Measurements from ENCODE around the gene ZBTB7C. TPM values are rescaled to one million over a fixed set of nuclear protein-coding genes. Genes with fewer than 3 reads are reported as not detected.

Gene ZBTB7C
- total and polyA plus RNA-seq, 2 of the 8 experiments (the other 6 are each of a cell fraction or from before 2014, with no cell fraction given), result 0.15 to 0.45 TPM

- no peak overlapping the region for H2BK12ac ChIP-seq (ENCODE audit: low read depth, low read length)
- H4K20me1 ChIP-seq (replicated peaks in 1 of 2; ENCODE audit: control insufficient read depth in 1 of 2, insufficient read depth in 2 of 2, low read length in 2 of 2), result no peaks in the 10 kb centered on the region
- FAIRE-seq (no peak), DNase-seq (ENCODE audit: low read depth in 1 of 2, low spot score in 2 of 2) (no peak)
- no peak overlapping the region for H3K4me2 ChIP-seq (ENCODE audit: insufficient read depth in 1 of 2, low read depth in 2 of 2, low read length in 2 of 2)
- no peaks in the 10 kb centered on the region for H3K27me3 ChIP-seq (replicated peaks in 1 of 4; ENCODE audit: control insufficient read depth in 3 of 4, extremely low read depth in 1 of 4, insufficient read depth in 3 of 4, low read length in 3 of 4)
- H3K79me1 ChIP-seq (ENCODE audit: low read depth, low read length), result no peaks in the 10 kb centered on the region
- H3K27ac ChIP-seq (ENCODE audit: low read depth, low read length), result no peak overlapping the region
- peaks cover 0 to 2% (median 0%) of the 10 kb centered on the region in 4 experiments; a peak in 1 of 7 replicates for H3K4me1 ChIP-seq (replicated peaks in 1 of 4; ENCODE audit: control insufficient read depth in 3 of 4, insufficient read depth in 4 of 4, low read length in 3 of 4)
- no peak overlapping the region for H3K14ac ChIP-seq (ENCODE audit: insufficient read length)
- H3K23me2 ChIP-seq (ENCODE audit: low read depth, low read length), result no peaks in the 10 kb centered on the region
- no peak overlapping the region for H3K4ac ChIP-seq (replicated peaks; ENCODE audit: insufficient read length, low read depth, low read length)
- ChIA-PET POLR2A (ENCODE audit: partially characterized antibody) (no interaction called here), CTCF (ENCODE audit: partially characterized antibody) (interaction anchor here (0.7 to 1.9 kb wide), 5 partner anchors 12 to 209 kb away, joined by 3 to 9 read pairs (median 4); no protein-coding TSS in a partner anchor)
- H4K8ac ChIP-seq (ENCODE audit: extremely low read depth, insufficient read depth, low read length), result no peak overlapping the region
- no peaks in the 10 kb centered on the region for H3K79me2 ChIP-seq (ENCODE audit: control insufficient read depth in 1 of 2, insufficient read depth in 2 of 2, low read length in 2 of 2)
- no peaks in the 10 kb centered on the region for H3K36me3 ChIP-seq (ENCODE audit: control insufficient read depth in 2 of 4, insufficient read depth in 4 of 4, low read length in 3 of 4)
- H3K18ac ChIP-seq (ENCODE audit: extremely low read depth, low read length), result peak overlapping the region; percentile 19; the same call in 1 of the 2 replicates
- H4K91ac ChIP-seq (replicated peaks; ENCODE audit: insufficient read length, low read length), result no peak overlapping the region
- no peak overlapping the region for H4K5ac ChIP-seq (ENCODE audit: insufficient read length, low read depth, low read length)
- H2BK20ac ChIP-seq (ENCODE audit: low read length), result no peak overlapping the region
- H2BK5ac ChIP-seq (ENCODE audit: low read depth, low read length), result no peak overlapping the region
- H2BK120ac ChIP-seq (replicated peaks; ENCODE audit: low read depth, low read length), result no peak overlapping the region
- H3K9ac ChIP-seq (replicated peaks in 1 of 4; ENCODE audit: extremely low read depth in 1 of 4, low read depth in 3 of 4, low read length in 3 of 4), result no peak overlapping the region
- no peak overlapping the region for H2AK5ac ChIP-seq (ENCODE audit: low read depth, low read length)
- H3K56ac ChIP-seq (replicated peaks; ENCODE audit: insufficient read length, low read depth, low read length), result no peak overlapping the region
- H3K23ac ChIP-seq (ENCODE audit: insufficient read length), result no peak overlapping the region
- H3K4me3 ChIP-seq (ENCODE audit: extremely low read depth in 1 of 4, insufficient read depth in 2 of 4, low read depth in 3 of 4, low read length in 4 of 4), result no peak overlapping the region
- no peak overlapping the region for H2BK15ac ChIP-seq (ENCODE audit: low read length)
- 89% methylated on average over 3 of the region's 3 CpGs; no CpG with 5 or more reads in 1 of the 2 experiments for WGBS, 2 experiments (ENCODE audit: extremely low coverage in 1 of 2, insufficient coverage in 1 of 2, insufficient read length in 1 of 2, insufficient replicate concordance in 2 of 2, low coverage in 1 of 2, low lambda C conversion rate in 2 of 2, missing lambda C conversion rate in 1 of 2)
- no peak overlapping the region for H2AFZ ChIP-seq (ENCODE audit: low read length)
- TF ChIP-seq EZH2 (IDR thresholded peaks at IDR 0.05; ENCODE audit: low read depth, low read length, severe bottlenecking), result no peak
- TF ChIP-seq FOSL1 (IDR thresholded peaks at IDR 0.05; ENCODE audit: insufficient read depth, low read depth, low read length), result no peak
- no peak for TF ChIP-seq CTBP2 (IDR thresholded peaks at IDR 0.05; ENCODE audit: borderline replicate concordance, insufficient read depth, insufficient read length, low read length)
- no peak for TF ChIP-seq GTF2F1 (IDR thresholded peaks at IDR 0.05; ENCODE audit: borderline replicate concordance, low read depth, low read length)
- no peak for TF ChIP-seq SAP30 (IDR thresholded peaks at IDR 0.05; ENCODE audit: insufficient read depth, insufficient replicate concordance, low read length)
- no peak for TF ChIP-seq CTCF (IDR thresholded peaks at IDR 0.05; ENCODE audit: control extremely low read depth in 1 of 3, insufficient read depth in 1 of 3, low read depth in 1 of 3, low read length in 3 of 3)
- no peak for TF ChIP-seq TCF12 (IDR thresholded peaks at IDR 0.05; ENCODE audit: low read depth, low read length)
- no peaks in the 10 kb centered on the region for H3K9me3 ChIP-seq (ENCODE audit: insufficient read depth in 2 of 2, low read depth in 1 of 2, low read length in 1 of 2)
Observed at GRCh38 chr18:48238636-48239035, 170.5 kb downstream of the ZBTB7C start.
